A549 (cell line): ENCODE measurements around the gene B3GAT1. TPM values are rescaled to one million over a fixed set of nuclear protein-coding genes. Genes with fewer than 3 reads are reported as not detected.

ENCODE experiments used
- ATAC-seq, 2 experiments: fragments of 200-7000 bp in 1 of 2; fragments of >200 bp in 1 of 2; cut with Nextera tagmentation in 1 of 2; cut with Tn5 transposase in 1 of 2; 3 replicates each; pipeline versions ENCODE4 v1.8.0 to v1.9.1; 2018 to 2020; ENCODE audit warnings: mild to moderate bottlenecking in 1 of 2, moderate library complexity in 1 of 2
- CTCF ChIA-PET: fragments of 300-600 bp; sonication (Branson Sonifier 250); formaldehyde crosslinking; extraction: SDS; loops from one replicate; lab custom pipeline; 2021; ENCODE audit warnings: antibody characterized with exemption, inconsistent platforms; lab: Yijun Ruan, JAX
- POLR2A ChIA-PET: fragments of 350-600 bp; formaldehyde crosslinking; extraction: SDS; loops from one replicate; lab custom pipeline; 2021; ENCODE audit warnings: antibody characterized with exemption, inconsistent platforms; lab: Yijun Ruan, JAX
- DNase-seq, 2 experiments: peaks; one replicate each; pipeline versions ENCODE4 v3.0.0 to v3.0.0-alpha.2; 2011 to 2016; ENCODE audit warnings: low read depth in 1 of 2, low spot score in 1 of 2
- FAIRE-seq: peaks from 2 replicates; lab custom pipeline; 2011; peaks lifted over from hg19 to GRCh38; lab: Jason Lieb, UNC
- H3K27ac ChIP-seq, 2 experiments: fragments of >200 bp; sonication (Bioruptor Twin); formaldehyde crosslinking; 3 replicates each; pipeline ENCODE4 v1.5.1; 2016 to 2017
- H3K4me1 ChIP-seq: fragments of >200 bp; sonication (Bioruptor Twin); formaldehyde crosslinking; 3 replicates; pipeline ENCODE4 v1.6.1; 2016
- H3K4me2 ChIP-seq: fragments of >200 bp; sonication (Bioruptor Twin); formaldehyde crosslinking; 3 replicates; pipeline ENCODE4 v1.6.1; 2016
- H3K4me3 ChIP-seq: fragments of >200 bp; sonication (Bioruptor Twin); formaldehyde crosslinking; 3 replicates; pipeline ENCODE4 v1.5.1; 2016
- H3K9me3 ChIP-seq: fragments of >200 bp; sonication (Bioruptor Twin); formaldehyde crosslinking; 3 replicates; pipeline ENCODE4 v1.6.1; 2016
- CBX8 ChIP-seq: fragments of 200-600 bp; sonication (generic); IDR thresholded peaks from 2 replicates; pipeline ENCODE4 v1.6.1; 2016
- CEBPB ChIP-seq, 2 experiments: fragments of >200 bp in 1 of 2; sonication (Bioruptor Twin) in 1 of 2; formaldehyde crosslinking in 1 of 2; IDR thresholded peaks; 2 replicates each; pipeline ENCODE4 v1.6.1; 2012 to 2016
- CHD2 ChIP-seq: fragments of 150-350 bp; IDR thresholded peaks from 2 replicates; pipeline ENCODE4 v1.6.1; 2014; ENCODE audit warnings: low read length; ENCODE audit not compliant: partially characterized antibody
- EHMT2 ChIP-seq: fragments of 200-600 bp; sonication (generic); IDR thresholded peaks from 2 replicates; pipeline ENCODE4 v1.6.1; 2016; ENCODE audit warnings: antibody characterized with exemption, low read depth, mild to moderate bottlenecking, moderate library complexity
- EP300 ChIP-seq, 2 experiments: fragments of >200 bp; sonication (Bioruptor Twin); formaldehyde crosslinking; IDR thresholded peaks; 2 replicates in 1 of 2; 3 replicates in 1 of 2; pipeline ENCODE4 v1.6.1; 2016 to 2017
- ESRRA ChIP-seq: fragments of 150-350 bp; IDR thresholded peaks from 2 replicates; pipeline ENCODE4 v1.6.1; 2014; ENCODE audit warnings: mild to moderate bottlenecking, low read length, borderline replicate concordance
- FOXS1 ChIP-seq: fragments of 250-450 bp; sonication (Bioruptor Pico); IDR thresholded peaks from 2 replicates; pipeline ENCODE4 v1.5.0; 2020; ENCODE audit warnings: mild to moderate bottlenecking, moderate library complexity
- HEYL ChIP-seq: fragments of 250-450 bp; sonication (Bioruptor Pico); IDR thresholded peaks from 2 replicates; pipeline ENCODE4 v1.8.0; 2021; ENCODE audit warnings: mild to moderate bottlenecking, moderate library complexity
- HOXA7 ChIP-seq: fragments of 250-450 bp; sonication (Bioruptor Pico); IDR thresholded peaks from 2 replicates; pipeline ENCODE4 v1.5.0; 2020; ENCODE audit warnings: mild to moderate bottlenecking, moderate library complexity
- MAFK ChIP-seq: fragments of 450-650 bp; IDR thresholded peaks from 2 replicates; pipeline ENCODE4 v1.6.1; 2014; ENCODE audit not compliant: partially characterized antibody
- PHF8 ChIP-seq: fragments of 200-600 bp; sonication (generic); IDR thresholded peaks from 2 replicates; pipeline ENCODE4 v1.6.1; 2016; ENCODE audit warnings: low read depth, mild to moderate bottlenecking, antibody characterized with exemption, moderate library complexity, borderline replicate concordance
- POLR2AphosphoS2 ChIP-seq: conservative IDR thresholded peaks from 2 replicates; pipeline ENCODE4 v1.6.1; 2012; ENCODE audit warnings: low read length, improper control_type of control experiment, inconsistent platforms
- SREBF2 ChIP-seq: fragments of 450-650 bp; IDR thresholded peaks from 2 replicates; pipeline ENCODE4 v1.6.1; 2014; ENCODE audit warnings: mild to moderate bottlenecking, moderate library complexity
- TFCP2L1 ChIP-seq: fragments of 250-450 bp; sonication (Bioruptor Pico); IDR thresholded peaks from 2 replicates; pipeline ENCODE4 v1.5.0; 2021; ENCODE audit warnings: mild to moderate bottlenecking
- ZC3H11A ChIP-seq: fragments of 450-650 bp; IDR thresholded peaks from 2 replicates; pipeline ENCODE4 v1.6.1; 2014; ENCODE audit warnings: antibody characterized with exemption, mild to moderate bottlenecking
- WGBS: methylation state at CpG from one replicate; pipeline ENCODE4 v1.1.6; 2017; ENCODE audit errors: missing lambda C conversion rate; 5-methylcytosine and 5-hydroxymethylcytosine counted together
- polyA plus RNA-seq, 4 experiments: library from polyadenylated mRNA; depleted of rRNA in 3 of 4; stranded (reverse); fragments of >200 nt; fragmentation: RNase III in 1 of 4; extraction: RNeasy Plus Mini Kit Qiagen cat#74134 plus additional on column Dnase treatment in 1 of 4; gene quantifications; 2 replicates in 3 of 4; 3 replicates in 1 of 4; pipeline ENCODE4 v1.2.3, GENCODE V29; 2011 to 2017
- TF ChIP-seq, protein P1 (sequence below): fragments of >200 bp; sonication (Bioruptor Twin); formaldehyde crosslinking; IDR thresholded peaks from 3 replicates; pipeline ENCODE4 v1.5.1; 2016
- TF ChIP-seq, protein P2 (sequence below): fragments of >200 bp; sonication (Bioruptor Twin); formaldehyde crosslinking; IDR thresholded peaks from 2 replicates; pipeline ENCODE4 v1.6.1; 2016
- TF ChIP-seq, protein P3 (sequence below): fragments of 250-450 bp; sonication (Bioruptor Pico); IDR thresholded peaks from 2 replicates; pipeline ENCODE4 v1.5.0; 2020; ENCODE audit warnings: low read depth, mild to moderate bottlenecking, moderate library complexity
- TF ChIP-seq, protein P4 (sequence below): IDR thresholded peaks from 2 replicates; pipeline ENCODE4 v1.6.1; 2012

The B3GAT1 gene
- polyA plus RNA-seq, 2 of the 4 experiments (the other 2 are of a cell fraction): not detected

DNA sequence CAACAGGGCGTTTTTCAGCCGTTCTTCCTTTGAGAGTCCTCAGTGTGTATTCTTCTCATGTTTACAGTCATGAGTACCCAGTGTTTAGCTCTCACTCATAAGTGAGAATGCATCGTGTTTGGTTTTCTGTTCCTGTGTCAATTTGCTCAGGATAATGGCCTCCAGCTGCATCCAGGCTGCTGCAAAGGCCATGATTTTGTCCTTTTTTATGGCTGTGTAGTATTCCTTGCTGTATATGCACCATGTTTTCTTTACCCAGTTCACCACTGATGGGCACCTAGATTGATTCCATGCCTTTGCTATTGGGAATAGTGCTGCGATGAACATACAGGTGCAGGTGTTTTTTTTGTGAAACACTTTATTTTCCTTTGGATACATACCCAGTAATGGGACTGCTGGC, 23.5 kb downstream of the B3GAT1 start:
- no peak for FAIRE-seq
- no peaks in the 10 kb centered on the region for H3K4me1 ChIP-seq
- TF ChIP-seq PHF8 (no peak), MAFK (no peak), EHMT2 (no peak), TFCP2L1 (no peak), HEYL (CRISPR knock-in tag) (no peak), CEBPB (IDR thresholded peaks at IDR 0.05) (no peak), CBX8 (no peak)
- no peak for ATAC-seq
- ChIA-PET CTCF (no interaction called here), POLR2A (no interaction called here)
- WGBS: 13% methylated on average over 4 of the region's 4 CpGs
- no peak for DNase-seq
- H3K4me3 ChIP-seq: no peak overlapping the region
- no peak overlapping the region for H3K27ac ChIP-seq
- no peaks in the 10 kb centered on the region for H3K9me3 ChIP-seq
- no peak overlapping the region for H3K4me2 ChIP-seq

DNA sequence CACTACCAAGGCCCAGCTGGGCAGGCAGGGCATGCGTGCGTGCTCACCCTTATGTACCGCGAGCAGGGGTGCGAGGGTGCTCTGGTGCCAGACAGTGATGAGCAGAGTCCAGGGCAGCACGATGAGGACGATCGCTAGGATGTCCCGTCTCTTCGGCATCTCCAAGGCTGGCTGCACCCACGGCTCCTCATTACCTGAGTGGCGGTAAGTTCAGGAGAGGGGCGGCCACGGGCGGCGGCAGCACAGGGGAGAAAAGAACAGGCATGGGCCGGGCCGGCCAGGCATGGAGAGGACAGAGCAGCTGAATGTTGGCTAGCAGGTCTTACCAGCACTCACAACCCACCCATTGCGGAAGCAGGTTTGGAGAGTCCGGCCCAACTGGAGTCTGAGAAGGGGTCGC, 24.5 kb downstream of the B3GAT1 start:
- H3K4me2 ChIP-seq: no peak overlapping the region
- TF ChIP-seq ZC3H11A (no peak), CBX8 (no peak), CEBPB (IDR thresholded peaks at IDR 0.05) (no peak), CHD2 (no peak), FOXS1 (CRISPR knock-in tag) (no peak), POLR2AphosphoS2 (no peak), EP300 (IDR thresholded peaks at IDR 0.05) (no peak), ESRRA (no peak)
- TF ChIP-seq, protein P1, sequence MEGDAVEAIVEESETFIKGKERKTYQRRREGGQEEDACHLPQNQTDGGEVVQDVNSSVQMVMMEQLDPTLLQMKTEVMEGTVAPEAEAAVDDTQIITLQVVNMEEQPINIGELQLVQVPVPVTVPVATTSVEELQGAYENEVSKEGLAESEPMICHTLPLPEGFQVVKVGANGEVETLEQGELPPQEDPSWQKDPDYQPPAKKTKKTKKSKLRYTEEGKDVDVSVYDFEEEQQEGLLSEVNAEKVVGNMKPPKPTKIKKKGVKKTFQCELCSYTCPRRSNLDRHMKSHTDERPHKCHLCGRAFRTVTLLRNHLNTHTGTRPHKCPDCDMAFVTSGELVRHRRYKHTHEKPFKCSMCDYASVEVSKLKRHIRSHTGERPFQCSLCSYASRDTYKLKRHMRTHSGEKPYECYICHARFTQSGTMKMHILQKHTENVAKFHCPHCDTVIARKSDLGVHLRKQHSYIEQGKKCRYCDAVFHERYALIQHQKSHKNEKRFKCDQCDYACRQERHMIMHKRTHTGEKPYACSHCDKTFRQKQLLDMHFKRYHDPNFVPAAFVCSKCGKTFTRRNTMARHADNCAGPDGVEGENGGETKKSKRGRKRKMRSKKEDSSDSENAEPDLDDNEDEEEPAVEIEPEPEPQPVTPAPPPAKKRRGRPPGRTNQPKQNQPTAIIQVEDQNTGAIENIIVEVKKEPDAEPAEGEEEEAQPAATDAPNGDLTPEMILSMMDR: no peak
- TF ChIP-seq, protein P2, sequence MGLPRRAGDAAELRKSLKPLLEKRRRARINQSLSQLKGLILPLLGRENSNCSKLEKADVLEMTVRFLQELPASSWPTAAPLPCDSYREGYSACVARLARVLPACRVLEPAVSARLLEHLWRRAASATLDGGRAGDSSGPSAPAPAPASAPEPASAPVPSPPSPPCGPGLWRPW: no peak
- no peak for FAIRE-seq
- ChIA-PET CTCF (no interaction called here), POLR2A (no interaction called here)
- no peak for ATAC-seq
- DNase-seq: no peak
- no peaks in the 10 kb centered on the region for H3K4me1 ChIP-seq
- 63% methylated on average over 17 of the region's 21 CpGs for WGBS
- H3K4me3 ChIP-seq: no peak overlapping the region
- H3K27ac ChIP-seq: no peak overlapping the region
- no peaks in the 10 kb centered on the region for H3K9me3 ChIP-seq

DNA sequence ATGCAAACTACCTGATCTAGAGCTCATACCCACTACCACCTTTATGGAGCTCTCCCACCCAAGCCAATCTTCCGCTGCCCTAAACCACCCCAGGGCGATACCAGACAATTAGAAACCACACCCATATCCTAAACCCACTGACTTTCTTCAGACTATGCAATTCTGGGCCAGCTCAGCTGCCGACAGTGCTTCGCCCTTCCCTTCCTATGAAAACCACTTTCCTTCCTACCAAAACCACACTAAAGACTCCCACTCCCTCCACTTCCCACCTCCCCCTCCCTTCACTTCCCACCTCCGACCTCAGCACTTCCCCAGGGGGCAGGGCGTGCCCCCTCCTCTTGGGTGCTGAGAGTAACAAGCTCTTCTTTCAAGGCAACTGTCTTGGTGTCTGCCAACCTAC, 25.1 kb downstream of the B3GAT1 start:
- ChIA-PET POLR2A (no interaction called here), CTCF (no interaction called here)
- ATAC-seq (no peak), FAIRE-seq (no peak), DNase-seq (no peak)
- WGBS: 46% methylated on average over 5 of the region's 6 CpGs
- Histone ChIP-seq H3K4me2 (no peak overlapping the region), H3K9me3 (no peaks in the 10 kb centered on the region), H3K27ac (no peak overlapping the region), H3K4me1 (no peaks in the 10 kb centered on the region), H3K4me3 (no peak overlapping the region)
- TF ChIP-seq TFCP2L1 (no peak), SREBF2 (no peak), HOXA7 (no peak), CBX8 (no peak)
- TF ChIP-seq, protein P3, sequence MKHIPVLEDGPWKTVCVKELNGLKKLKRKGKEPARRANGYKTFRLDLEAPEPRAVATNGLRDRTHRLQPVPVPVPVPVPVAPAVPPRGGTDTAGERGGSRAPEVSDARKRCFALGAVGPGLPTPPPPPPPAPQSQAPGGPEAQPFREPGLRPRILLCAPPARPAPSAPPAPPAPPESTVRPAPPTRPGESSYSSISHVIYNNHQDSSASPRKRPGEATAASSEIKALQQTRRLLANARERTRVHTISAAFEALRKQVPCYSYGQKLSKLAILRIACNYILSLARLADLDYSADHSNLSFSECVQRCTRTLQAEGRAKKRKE (CRISPR knock-in tag): no peak
- TF ChIP-seq, protein P4, sequence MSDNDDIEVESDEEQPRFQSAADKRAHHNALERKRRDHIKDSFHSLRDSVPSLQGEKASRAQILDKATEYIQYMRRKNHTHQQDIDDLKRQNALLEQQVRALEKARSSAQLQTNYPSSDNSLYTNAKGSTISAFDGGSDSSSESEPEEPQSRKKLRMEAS: no peak
